ENCODE measurements around the gene INO80E. TPM values are rescaled to one million over a fixed set of nuclear protein-coding genes. Genes with fewer than 3 reads are reported as not detected.

INO80E gene
- total RNA-seq, 4 donors from 2014 or later = 45.4 to 74.8 (median 55.5) TPM

DNA sequence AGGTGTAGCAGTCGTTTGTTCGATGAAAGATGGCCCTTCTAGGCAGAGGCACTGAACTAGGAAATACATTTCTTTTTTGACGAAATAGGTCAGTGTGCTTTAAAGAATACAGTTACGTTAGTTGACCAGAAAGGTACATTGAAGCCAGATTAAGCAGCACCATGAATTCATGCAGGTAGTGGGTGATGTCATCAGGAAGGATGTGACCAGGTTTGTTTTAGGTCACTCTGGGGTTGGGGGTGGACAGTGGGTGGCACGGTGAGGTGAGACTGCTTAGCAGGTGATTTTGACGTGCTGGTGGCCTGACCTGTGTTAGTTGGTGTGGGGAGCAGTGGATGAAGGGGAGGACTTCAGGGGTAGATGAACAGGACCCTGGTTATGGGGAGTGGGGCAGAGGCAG lies 3.6 kb downstream of the INO80E start:
- in situ Hi-C loops (cut with MboI; ENCODE audit: low sequenced_read_pairs in 4 of 4) (loop anchor here in 1 of 4 donors (25.0 kb wide), 1 partner anchor 312 kb away; the partner anchor contains the start of gene QPRT), intact Hi-C loops (cut with DNase I; ENCODE audit: low total_unique reads) (loop anchor here (5.0 to 10.0 kb wide), 5 partner anchors 37 to 1073 kb away; partner anchors contain the start of genes PAGR1, TMEM219, ZNF646 and ZNF668)
- Histone ChIP-seq H3K36me3 (peaks cover 0 to 27% of the 10 kb centered on the region in 2 donors), H3K27me3 (no peaks in the 10 kb centered on the region), H3K27ac (no peak overlapping the region), H3K4me3 (no peak overlapping the region), H3K4me1 (peaks cover 12 to 15% of the 10 kb centered on the region in 2 donors), H3K9me3 (no peaks in the 10 kb centered on the region)
- no peak for TF ChIP-seq CTCF (IDR thresholded peaks at IDR 0.05 in 4 of 5, conservative IDR thresholded peaks at IDR 0.05 in 1 of 5)
- TF ChIP-seq POLR2A (IDR thresholded peaks at IDR 0.05) = no peak
- DNase-seq = no peak
- no peak for ATAC-seq

GRCh38 chr16:30000735-30001631 lies 4.9 kb downstream of the INO80E start:
- Histone ChIP-seq H3K9me3 (no peaks in the 10 kb centered on the region), H3K27me3 (no peaks in the 10 kb centered on the region), H3K36me3 (peaks cover 0 to 27% of the 10 kb centered on the region in 2 donors), H3K27ac (no peak overlapping the region), H3K4me1 (peaks cover 6 to 7% of the 10 kb centered on the region in 2 donors), H3K4me3 (no peak overlapping the region)
- in situ Hi-C loops (cut with MboI; ENCODE audit: low sequenced_read_pairs in 4 of 4) (loop anchor here in 1 of 4 donors (25.0 kb wide), 1 partner anchor 314 kb away; the partner anchor contains the start of gene QPRT), intact Hi-C loops (cut with DNase I; ENCODE audit: low total_unique reads) (no loop called here)
- no peak for ATAC-seq
- TF ChIP-seq POLR2A (IDR thresholded peaks at IDR 0.05) (no peak), CTCF (IDR thresholded peaks at IDR 0.05 in 4 of 5, conservative IDR thresholded peaks at IDR 0.05 in 1 of 5) (no peak)
- no peak for DNase-seq

- Histone ChIP-seq H3K9me3 (no peaks in the 10 kb centered on the region), H3K36me3 (peaks cover 0 to 18% of the 10 kb centered on the region in 2 donors), H3K27me3 (no peaks in the 10 kb centered on the region), H3K4me3 (no peak overlapping the region), H3K27ac (no peak overlapping the region), H3K4me1 (no peaks in the 10 kb centered on the region)
- no peak for DNase-seq
- no peak for TF ChIP-seq CTCF (IDR thresholded peaks at IDR 0.05 in 4 of 5, conservative IDR thresholded peaks at IDR 0.05 in 1 of 5)
- TF ChIP-seq POLR2A (IDR thresholded peaks at IDR 0.05) = no peak
- intact Hi-C loops (cut with DNase I; ENCODE audit: low total_unique reads) (no loop called here), in situ Hi-C loops (cut with MboI; ENCODE audit: low sequenced_read_pairs in 4 of 4) (loop anchor here in 1 of 4 donors (25.0 kb wide), 1 partner anchor 315 kb away; the partner anchor contains the start of gene QPRT)
- no peak for ATAC-seq
Observed at GRCh38 chr16:30002614-30003346, 6.7 kb downstream of the INO80E start.

- DNase-seq (no peak), ATAC-seq (no peak)
- intact Hi-C loops (cut with DNase I; ENCODE audit: low total_unique reads) (no loop called here), in situ Hi-C loops (cut with MboI; ENCODE audit: low sequenced_read_pairs in 4 of 4) (loop anchor here in 1 of 4 donors (25.0 kb wide), 1 partner anchor 317 kb away; the partner anchor contains the start of gene QPRT)
- Histone ChIP-seq H3K36me3 (peaks cover 0 to 10% of the 10 kb centered on the region in 2 donors), H3K4me3 (no peak overlapping the region), H3K27ac (no peak overlapping the region), H3K27me3 (peaks cover 1 to 4% (median 4%) of the 10 kb centered on the region in 3 donors), H3K9me3 (no peaks in the 10 kb centered on the region), H3K4me1 (no peaks in the 10 kb centered on the region)
- TF ChIP-seq CTCF (IDR thresholded peaks at IDR 0.05 in 4 of 5, conservative IDR thresholded peaks at IDR 0.05 in 1 of 5) (no peak), POLR2A (IDR thresholded peaks at IDR 0.05) (no peak)
Observed at GRCh38 chr16:30003670-30004423, 7.8 kb downstream of the INO80E start.

All from gastrocnemius medialis (tissue), 4 donors.